Amygdala (tissue), 56 donors: ENCODE results near the gene GID4.
A peak's percentile ranks its signal among the peaks of the same experiment; 100 is the strongest.
"Not testable (repeated sequence)": the region's sequence is repeated elsewhere in the genome, so short reads cannot be mapped to it uniquely, and the experiment has no call there.

Source experiments
- DNase-seq, 56 donors: peaks; one replicate each; lab custom pipeline; 2025; lab: John Stamatoyannopoulos, UW

The GID4 gene

DNA sequence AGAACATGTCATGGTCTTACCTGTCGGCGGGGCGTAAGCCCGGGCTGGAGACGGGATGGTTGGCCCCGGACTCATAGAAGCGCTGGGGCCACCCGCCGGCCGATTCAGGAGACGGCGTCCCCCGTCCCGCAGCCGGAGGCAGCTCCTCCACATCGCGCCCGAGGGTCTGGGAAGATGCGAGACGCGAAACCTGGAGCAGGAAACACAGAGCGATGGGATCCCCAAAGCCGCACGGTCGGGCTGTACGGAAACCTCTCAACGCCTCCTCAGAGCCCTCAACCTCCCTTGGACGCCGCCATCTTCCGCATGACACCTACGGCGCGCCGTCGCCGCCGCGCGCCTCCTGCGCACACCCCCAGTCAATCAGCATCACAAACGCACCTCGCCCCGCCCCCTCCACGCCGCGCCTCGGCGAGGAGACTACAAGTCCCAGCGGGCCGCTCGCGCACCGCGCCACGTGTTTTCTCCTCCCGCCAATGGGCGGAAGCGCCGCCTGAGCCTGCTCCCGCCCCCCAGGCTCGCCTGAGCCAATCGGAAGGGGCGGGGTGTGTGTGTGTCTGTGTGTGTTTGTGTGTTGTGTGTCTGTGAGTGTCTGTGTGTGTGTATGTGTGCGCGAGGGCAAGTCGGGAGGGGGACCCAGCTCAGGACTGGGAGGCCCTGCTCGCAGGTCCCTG lies at the start of gene GID4, which contains the start of gene ATPAF2:
Gene GID4 (plus strand): TSS at position 548 of the 674 bp plus-strand sequence. CDS start 57 bp downstream, at position 605.
Gene ATPAF2 (minus strand): TSS at position 308 of the 674 bp plus-strand sequence. CDS start 155 bp downstream, at position 153.
- DNase-seq, result peak; percentile 67 to 100 (median 98)

DNA sequence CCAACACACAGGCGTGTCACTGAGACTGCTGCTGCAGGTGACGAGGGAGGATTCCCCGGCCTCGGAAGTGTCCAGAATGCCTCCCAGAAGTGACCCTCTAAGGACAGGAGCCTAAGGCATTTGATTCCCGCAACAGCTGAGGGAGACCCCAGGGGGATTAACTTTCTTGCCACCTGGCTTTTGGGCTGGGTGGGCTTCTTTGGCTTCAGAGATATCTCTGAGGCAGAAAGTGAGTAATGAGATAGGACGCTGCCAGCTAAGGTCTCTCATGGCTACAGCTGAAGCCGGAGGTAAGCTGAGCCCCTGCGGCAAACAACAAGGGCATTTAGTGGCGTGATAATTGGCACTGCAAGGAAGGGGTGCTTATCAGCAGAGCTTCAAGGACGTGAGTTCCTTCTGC lies 49.6 kb upstream of the GID4 start:
- no peak for DNase-seq

DNA sequence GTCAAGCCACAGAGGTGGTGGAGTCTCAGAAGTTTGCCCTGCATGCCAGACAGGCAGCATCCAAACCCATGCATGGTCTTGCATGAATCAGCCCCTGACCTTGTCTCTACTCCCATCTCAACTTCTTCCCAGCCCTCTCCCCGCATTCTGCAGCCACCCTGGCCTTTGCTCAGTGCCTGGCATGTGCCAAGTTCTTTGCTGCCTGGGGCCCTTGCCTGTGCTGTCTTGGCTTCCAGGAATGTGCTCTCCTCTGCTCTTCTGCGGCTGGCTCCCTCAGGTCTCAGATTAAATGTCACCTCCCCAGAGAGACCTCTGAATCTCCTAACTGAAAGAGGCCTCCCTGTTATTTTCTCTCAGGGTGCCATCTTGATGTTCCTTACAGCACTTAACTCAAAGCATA lies 48.9 kb upstream of the GID4 start:
- no peak for DNase-seq

DNA sequence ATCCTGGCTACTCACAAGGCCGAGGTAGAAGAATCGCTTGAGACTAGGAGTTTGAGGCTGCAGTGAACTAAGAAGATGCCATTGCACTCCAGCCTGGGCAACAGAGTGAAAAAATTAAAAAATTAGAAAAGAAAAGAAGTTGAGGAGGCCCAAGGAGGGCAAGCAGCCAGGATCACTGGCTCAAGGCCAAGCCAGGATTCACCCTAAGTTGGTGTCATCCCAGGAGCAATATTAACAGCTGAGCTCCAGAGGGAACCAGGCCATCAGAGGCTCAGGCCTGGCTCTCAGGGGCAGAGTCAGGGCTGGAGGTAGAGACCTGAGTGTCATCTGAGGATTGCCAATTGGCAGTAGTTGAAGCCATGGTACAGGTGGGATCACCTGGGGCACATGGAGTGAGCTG lies 45.8 kb upstream of the GID4 start:
- peak in 1 of 56 donors; percentile 16 for DNase-seq

DNA sequence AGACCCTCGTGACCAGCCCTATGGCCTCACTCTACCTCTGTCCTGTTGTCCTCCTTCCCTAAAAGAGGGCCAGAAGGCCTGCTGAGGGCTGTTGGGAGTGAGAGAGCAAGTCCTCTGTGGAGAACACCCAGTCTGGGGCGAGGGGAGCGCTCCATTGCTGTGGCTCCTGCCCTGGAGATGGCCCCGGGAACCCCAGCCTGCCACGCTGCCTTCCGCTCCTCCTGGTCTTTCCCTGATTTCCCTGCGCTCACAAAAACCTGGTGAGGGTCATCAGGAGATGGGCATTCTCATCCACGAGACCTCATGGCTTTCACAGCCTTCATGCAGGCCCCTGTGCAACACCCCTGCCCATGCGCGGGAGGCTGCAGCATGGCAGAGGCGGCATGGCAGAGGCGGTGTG lies 45.4 kb upstream of the GID4 start:
- DNase-seq, result no peak

DNA sequence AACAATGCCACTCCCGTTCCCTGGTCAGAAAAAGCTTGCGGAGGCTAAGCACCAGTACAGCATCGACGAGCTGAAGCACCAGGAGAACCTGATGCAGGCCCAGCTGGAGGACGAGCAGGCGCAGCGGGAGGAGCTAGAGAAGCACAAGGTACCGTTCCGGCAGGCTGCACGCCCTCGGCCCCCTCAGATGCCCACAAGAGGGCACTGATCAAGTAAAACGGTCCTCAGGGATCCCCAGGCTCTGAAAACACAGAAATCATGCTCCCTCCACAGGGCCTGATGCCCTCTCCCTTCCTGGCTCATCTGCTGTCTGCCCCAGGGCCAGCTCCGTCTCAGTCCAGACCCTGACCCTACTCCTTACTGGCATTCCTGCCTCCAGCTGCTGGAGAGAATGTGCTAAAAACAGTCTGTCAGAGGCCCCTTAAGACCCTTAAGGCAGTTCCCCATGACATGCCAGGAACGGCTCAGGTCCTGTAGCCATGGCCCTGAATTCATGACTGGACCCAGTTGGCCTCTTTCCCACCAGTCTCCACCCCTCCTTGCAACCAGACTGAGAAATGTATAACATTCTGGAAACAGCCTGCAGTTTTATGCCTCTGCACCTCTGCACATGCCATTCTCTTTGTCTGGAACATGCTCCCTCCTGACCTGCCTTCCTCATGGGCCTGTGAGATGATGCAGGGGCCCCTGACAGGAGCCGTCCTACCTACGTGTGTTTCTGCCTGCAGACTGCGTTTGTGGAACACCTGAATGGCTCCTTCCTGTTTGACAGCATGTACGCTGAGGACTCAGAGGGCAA lies 44.7 kb upstream of the GID4 start:
- peak in 17 of 56 donors; percentile 6 to 47 (median 12) for DNase-seq

DNA sequence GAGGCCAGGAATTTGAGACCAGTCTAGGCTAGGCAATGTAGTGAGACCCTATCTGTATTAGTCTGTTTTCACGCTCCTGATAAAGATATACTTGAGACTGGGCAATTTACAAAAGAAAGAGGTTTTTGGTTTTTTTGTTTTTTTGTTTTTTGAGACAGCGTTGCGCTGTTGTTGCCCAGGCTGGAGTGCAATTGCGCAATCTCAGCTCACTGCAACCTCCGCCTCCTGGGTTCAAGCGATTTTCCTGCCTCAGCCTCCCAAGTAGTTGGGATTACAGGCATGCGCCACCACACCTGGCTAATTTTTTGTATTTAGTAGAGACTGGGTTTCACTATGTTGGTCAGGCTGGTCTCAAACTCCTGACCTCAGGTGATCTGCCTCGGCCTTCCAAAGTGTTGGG lies 43.3 kb upstream of the GID4 start:
- DNase-seq, result not testable (repeated sequence)

DNA sequence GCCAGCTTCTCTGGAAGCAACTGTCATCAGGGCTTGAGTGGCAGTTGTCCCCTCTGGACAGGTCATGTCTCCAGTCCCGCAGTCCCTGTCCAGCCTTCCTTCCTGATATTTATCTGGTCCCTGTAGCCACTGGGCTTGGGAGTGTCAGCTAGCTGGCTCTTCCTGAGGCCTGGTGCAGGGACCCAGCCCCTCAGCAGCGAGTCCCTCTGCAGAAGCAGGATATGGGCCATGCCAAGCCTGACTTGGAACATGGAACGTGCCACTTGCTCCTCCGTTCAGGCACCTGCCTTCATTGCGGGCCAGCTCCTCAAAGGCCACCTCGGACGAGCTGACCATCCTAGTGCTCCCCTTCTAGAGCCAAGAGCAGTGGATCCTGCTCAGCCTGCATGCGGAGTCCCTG lies 40.3 kb upstream of the GID4 start:
- no peak for DNase-seq

DNA sequence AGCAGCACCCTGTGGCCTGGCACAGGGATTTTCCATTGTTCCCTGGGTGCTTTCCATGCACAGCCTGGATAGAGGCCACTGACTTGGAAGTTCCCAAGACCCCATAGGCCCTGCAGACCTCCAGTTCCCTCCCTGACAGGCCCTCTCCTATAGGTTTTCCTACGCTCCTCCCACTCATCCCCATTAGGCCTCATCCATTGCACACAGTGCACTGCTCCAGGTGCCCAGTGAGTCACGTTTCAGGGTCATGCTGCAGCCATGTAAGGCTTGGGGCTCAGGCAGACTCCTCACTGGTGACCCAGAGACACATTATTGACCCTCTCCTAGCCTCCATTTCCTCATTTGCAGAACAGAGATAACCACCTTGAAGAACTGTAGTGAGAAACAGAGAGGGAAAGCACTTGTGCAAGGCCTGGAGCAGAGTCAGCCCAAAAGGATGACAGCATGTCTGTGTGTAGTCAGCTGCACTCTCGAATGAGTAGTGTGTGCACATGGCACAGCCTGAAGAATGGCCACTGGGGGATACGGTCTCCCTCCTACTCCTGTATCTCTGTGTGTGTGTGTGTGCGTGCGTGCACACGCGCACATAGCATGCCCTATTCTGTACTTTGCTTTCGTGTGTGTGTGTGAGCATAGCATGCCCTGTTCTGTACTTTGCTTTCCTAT lies 39.7 kb upstream of the GID4 start:
- DNase-seq, result no peak

DNA sequence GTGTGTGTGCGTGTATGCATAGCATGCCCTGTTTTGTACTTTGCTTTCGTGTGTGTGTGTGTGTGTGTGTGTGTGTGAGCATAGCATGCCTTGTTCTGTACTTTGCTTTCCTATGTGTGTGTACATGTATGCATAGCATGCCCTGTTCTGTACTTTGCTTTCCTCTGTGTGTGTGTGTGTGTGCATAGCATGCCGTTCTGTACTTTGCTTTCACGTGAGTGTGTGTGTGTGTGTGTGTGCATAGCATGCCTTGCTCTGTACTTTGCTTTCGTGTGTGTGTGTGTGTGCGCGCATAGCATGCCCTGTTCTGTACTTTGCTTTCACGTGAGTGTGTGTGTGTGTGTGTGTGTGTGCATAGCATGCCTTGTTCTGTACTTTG lies 39.2 kb upstream of the GID4 start:
- DNase-seq, result no peak

DNA sequence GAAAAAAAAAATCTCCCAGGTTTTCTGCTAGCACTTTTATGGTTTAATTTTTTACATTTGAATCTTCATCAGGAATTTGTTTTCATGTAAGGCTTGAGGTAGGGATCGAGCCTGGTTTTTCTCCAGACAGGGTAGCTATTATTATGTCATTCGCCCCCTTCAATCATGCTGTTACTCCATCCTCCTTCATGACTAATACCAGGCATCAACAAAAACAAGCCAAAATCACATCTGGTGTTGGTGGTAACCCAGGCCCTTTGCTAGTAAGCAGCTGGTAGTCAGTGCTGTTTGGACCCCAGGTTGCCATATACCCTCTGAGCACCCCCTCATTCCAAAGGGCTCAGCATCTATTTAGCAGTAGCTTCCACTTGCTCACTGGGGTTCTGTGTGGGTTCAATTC lies 37.0 kb upstream of the GID4 start:
- no peak for DNase-seq

DNA sequence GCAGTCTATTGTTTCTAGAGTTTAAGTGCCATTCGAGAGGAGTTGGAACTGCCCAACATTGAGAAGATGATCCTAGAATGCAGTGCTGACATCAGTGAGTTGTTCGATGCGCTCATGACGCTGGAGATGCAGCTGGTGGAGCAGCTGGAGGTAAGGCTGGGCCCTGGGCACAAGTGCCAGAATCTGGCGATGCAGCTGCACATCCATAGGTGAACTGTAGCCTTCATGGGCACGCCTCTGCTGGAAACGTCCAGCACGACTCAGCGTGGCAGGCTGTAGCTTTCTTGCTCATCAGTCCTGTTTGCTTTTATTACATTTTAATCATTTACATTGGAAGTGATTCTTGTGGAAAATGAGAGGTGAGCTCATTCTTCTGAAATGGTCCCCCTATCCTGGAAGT lies 34.9 kb upstream of the GID4 start:
- no peak for DNase-seq

DNA sequence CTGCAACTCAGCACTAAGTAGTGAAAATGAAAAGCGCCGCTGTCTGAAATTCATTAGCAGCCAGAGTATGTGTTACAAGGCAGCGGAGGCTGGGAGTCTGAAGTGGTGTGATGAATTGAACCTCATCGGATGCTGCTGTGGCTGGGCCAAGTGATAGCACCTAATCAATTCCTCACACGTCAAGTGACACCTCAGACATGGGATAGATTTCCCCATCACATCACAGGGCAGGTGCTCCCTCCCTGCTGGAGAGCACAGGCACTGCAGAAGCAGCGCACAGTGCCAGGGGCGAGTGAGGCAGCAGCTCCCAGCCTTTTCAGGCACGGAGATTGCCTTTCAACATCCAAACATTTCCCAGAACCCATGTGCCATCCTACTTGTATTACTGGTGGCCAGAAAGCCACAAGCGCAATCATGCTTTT lies 34.3 kb upstream of the GID4 start:
- no peak for DNase-seq

DNA sequence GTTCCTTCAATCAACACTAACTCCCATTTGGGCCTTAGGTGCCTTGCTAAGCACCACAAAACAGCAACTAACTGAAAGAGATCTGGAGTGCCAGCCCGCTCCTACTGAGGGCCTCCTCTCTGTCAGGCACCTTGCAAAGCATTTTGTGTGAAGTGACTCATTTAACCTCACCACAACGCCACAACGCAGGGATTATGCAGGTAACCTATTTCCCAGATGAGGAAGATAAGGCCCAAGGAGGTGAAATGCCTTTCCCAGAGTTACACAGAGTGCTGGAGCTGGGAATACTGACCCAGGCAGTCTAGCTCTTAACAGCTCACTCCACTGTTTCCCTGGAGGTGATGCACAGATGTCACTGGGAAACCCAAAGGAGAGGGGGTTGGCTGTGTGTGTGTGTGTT lies 33.7 kb upstream of the GID4 start:
- DNase-seq, result no peak

DNA sequence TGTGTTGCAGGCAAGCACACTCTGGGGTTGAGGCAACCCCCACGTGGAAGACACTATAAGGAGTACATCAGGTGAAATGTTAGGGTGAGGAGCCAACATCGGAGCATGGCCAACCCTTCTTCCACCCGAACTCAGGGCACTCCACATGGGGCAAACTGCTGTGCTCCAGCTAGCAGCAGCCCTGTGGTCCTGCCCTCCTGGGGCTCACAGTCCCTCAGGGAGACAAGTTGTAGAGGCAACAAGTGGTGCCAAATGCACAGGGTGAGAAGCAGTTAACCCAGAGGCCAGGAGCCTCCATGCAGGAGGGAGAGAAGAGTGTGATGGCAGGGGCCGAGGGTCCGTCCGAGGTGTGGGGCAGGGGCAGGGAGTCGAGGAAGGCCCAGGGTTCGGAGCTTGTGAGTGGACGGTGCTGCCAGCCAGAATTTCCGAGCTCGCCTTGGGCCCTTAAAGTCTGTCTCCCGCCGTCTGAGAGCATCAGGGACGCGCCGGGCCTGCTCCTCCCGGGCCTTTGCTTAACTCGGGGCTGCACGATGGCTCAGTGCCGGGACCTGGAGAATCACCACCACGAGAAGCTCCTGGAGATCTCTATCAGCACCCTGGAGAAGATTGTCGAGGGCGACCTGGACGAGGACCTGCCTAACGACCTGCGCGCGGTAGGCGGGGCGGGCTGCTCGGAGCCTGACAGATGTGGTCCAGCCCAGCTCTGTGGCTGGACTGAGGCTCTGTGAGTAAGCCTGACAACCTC lies 32.5 kb upstream of the GID4 start:
- no peak for DNase-seq

DNA sequence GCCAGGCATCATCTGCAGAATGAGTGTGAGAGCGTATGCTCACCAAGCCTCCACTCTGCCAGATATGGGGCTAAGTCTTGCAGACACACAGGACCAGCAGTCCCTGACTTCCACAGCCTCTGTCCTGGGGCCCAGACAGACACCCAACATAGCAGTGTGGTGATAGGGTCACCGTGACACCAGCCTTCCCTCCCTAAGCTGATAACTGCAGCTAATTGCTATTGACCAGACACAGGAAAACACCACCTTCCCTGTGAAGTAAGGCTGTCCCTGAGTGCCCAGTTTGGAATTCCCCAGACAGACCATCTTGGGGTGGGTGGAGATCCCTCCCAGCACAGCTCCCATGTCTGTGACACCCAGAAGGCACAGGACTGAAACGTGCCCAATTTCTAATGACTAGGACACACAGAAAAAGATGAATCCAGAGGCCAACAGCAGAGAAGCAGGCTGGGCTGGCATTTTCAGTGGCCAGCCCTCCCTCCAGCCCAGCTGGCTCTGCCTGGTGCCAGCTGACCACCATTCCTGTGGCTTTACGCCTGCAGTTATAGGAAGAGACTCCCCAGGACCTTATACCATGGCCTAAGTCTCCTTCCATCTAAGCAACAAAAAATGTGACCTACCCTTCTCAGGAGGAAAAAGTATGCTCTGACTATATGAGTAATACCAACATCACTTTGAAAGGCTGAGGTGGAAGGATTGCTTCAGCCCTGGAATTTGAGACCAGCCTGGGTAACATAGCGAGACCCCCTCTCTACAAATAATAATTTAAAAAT lies 30.5 kb upstream of the GID4 start:
- DNase-seq, result no peak

DNA sequence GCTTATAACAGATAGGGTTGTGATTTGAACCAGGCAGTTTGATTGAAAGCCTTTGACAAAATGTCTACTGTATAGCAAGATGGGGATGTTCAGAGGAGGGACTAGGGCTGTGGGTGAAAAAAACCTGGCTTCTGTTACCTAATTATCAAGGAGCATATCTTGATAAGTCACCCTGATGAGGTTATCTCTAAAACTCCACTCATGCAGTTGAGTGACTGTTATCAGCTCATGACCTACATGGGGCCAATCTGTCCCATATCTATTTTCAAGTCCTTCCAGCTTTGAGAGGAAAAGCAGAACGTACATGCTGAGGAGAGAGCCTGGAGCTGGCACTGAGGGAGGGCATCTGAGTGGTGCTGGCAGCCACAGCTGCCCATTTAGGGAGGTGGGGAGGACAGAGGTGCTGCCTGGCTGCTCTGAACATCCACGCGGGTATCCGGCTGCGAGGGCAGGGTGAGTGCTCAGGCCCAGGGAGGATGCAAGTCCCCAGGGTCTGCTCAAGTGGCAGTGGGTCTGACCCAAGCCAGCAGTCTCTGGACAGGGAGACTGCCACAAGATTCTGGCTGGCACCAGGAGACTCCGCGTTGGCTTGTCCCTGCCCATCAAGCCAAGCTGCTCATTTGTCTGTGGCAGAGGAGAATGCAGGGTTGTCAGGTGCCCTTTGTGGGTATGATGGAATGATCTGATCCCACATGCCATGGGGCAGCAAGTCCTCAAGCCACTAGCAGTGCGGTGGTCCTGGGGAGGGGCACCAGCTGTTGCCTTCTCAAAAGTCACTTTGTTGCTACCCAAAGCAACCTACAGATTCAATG lies 29.4 kb upstream of the GID4 start:
- no peak for DNase-seq

DNA sequence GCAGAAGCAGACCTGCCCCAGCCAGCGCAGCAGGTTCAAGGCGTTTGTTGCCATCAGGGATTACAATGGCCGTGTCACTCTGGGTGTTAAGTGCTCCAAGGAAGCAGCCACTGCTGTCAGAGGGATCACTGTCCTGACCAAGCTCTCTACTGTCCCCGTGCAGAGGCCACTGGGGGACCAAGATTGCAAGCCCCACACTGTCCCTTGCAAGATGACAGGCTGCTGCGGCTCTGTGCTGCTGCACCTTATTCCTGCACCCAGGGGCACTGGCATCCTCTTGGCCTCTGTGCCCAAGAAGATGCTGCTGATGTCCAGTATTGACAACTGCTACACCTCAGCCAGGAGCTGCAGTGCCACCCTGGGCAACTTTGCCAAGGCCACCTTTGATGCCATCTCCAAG lies 27.9 kb upstream of the GID4 start:
- DNase-seq, result no peak

DNA sequence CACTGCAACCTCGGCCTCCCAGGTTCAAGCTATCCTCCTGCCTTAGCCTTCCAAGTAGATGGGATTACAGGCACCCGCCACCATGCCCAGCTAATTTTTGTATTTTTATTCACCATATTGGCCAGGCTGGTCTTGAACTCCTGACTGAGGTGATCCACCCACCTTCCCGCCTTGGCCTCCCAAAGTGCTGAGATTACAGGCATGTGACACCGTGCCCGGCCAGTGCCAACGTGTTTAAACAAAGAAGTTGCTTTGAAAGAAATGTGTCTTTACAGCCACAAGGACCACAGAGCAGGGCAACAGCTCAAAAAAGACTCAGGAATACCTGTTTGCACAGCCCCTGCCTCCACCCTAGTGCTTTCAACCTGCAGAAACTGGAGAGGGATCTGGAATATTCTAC lies 25.2 kb upstream of the GID4 start:
- DNase-seq, result no peak
